GM21717 (cell line): Measurements from ENCODE around the gene TRIM33.
"Not testable (repeated sequence)": the region's sequence is repeated elsewhere in the genome, so short reads cannot be mapped to it uniquely, and the experiment has no call there.

Source experiments
- ATAC-seq: cut with Tn5 transposase; IDR thresholded peaks from one replicate; pipeline ENCODE4 v1.9.1; 2021; ENCODE audit warnings: mild to moderate bottlenecking, moderate library complexity; ENCODE audit not compliant: unreplicated experiment

Gene TRIM33

DNA sequence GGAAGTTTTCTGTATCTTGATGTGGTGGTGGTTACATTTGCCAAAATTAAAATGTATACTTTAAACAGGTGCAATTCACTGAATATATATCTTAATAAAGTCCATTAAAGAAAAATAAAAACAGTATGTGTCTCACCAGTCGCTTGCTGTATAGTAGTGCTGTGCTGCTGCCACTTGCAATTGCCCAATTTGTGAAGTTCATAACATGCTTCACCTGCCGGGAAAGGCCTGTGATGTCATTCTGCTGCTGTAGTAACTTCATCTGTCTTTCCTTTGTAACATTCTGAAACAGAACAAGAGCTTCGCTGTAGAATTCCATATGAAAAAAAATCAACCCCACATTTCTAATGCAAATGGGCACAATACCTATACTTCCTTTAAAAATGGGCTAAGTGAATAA, 83.4 kb downstream of the TRIM33 start:
- no peak for ATAC-seq

DNA sequence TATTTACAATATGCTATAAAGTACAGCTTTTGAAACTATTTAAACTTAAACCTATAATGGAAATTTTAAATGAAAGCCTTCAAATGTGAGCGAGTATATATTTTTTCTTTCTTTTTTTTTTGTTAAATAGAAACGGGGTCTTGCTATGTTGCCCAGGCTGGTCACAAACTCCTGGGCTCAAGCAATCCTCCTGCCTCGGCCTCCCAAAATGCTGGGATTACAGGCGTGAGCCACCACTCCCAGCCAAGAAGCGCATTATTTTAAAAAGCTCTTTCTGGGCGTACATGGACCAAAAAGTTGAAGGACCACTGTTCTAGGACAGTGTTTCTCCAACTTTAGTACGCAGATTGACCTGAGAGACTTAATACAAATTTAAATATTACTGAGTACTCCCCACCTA, 87.5 kb downstream of the TRIM33 start:
- ATAC-seq, result no peak

DNA sequence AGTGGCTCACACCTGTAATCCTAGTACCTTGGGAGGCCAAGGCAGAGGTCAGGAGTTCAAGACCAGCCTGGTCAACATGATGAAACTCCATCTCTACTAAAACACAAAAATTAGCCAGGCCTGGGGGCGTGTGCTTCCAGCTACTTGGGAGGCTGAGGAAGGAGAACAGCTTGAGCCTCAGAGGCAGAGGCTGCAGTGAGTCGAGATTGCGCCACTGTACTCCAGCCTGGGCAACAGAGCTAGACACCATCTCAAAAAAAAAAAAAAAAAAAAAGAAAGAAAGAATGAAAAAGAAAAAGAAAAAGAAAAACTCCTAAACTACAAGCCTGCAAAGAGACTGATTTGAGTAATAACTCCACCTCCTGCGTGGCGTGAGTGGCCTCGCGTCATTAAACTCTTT, 92.1 kb downstream of the TRIM33 start:
- not testable (repeated sequence) for ATAC-seq

DNA sequence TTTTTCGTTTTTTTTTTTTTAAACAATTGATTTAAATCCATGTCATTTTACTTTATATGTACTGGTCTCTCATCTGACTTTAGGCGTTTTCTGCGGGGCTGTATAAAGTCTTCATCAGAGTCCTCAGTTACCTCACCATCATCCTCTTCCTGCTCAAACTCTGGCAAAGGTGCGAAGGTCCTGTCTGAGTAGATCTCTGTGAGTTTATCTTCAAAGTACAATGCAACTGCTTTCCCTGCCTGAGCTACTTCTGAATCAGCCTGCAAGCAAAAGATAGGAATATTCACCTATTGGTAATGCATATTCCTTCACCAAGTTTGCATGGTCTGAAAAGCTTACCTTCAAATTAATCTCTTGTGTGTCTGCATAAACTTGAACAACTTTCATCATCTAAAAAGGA, 113.4 kb downstream of the TRIM33 start:
- no peak for ATAC-seq

DNA sequence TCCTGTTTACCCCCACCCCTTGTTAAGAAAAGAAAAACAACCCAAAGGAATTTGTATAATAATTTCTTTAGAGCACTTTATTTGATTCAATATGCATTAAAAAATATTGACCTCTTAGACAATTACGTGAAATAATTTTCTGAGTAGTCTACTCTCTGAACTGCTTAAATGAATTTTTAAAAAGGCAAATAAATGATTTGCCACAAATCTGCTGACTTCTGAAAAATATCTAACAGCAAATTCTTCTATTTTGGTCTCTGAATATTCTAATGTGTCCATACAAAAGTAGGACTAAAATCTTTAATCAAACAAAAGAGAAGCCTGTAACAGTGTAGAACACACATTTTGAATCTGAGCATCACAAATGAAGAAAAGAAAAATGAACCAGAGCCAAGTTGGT, 115.1 kb downstream of the TRIM33 start:
- ATAC-seq, result no peak

DNA sequence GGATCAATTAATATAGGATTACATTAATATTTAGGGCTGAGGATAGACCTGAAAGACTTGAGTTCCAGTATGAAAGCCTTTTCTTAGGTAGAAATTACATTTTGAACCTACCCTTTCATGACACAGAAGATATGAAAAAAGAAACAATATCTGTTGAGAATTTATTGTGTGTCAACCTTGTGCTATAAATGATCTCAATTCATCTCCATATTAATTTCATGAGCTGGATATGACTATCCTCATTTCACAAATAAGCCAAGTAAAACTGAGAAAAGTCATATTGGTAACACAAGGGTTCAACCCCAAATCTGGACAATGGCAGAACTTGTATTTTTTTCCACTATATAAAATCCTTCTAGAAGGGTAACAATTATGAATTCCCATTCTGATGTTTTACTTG, 120.0 kb downstream of the TRIM33 start:
- ATAC-seq, result no peak

DNA sequence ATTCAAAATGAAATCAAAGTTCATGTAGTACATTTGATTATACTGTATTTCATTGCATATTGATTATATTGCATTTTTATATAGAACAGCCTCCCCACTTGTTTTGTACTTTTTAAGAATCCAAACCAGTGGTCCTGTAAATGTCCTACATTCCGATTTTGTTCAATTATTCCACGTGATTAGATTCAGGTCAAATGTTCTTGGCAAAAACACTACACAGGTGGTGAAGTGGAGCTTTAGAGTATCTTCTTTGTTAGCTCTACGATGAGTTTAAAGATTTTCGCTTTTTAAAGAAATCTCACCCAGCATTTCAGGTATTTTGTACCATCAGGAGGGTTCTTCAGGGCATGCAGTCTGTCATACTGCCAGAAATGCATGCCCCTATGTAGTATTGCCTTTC, 120.6 kb downstream of the TRIM33 start:
- ATAC-seq, result no peak

DNA sequence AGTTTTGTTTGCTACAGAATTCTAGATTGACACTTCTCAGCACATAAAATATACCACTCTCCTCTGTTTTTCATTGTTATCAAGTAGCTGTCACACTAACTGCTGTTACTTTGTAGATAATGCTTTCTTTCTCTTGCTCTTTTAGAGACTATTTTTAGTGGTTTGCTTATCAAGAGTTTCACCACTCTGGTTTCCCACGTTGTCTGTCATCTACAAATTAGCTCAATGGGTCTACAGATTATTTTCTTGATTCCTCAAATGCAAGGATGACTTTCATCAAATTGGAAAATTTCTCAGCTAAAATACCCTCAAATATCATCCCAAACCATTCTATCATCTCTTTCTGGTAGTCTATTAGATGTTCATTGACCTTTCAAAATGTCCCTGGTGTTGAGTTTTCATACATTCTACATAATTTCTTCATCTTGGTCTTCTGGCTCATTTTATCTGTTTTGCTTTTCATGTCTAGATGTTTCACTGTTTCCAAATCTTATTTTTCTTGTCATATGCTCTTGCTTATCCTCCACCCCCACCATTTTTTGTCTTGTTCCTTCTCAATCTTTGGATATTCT, 122.5 kb downstream of the TRIM33 start:
- ATAC-seq, result no peak

DNA sequence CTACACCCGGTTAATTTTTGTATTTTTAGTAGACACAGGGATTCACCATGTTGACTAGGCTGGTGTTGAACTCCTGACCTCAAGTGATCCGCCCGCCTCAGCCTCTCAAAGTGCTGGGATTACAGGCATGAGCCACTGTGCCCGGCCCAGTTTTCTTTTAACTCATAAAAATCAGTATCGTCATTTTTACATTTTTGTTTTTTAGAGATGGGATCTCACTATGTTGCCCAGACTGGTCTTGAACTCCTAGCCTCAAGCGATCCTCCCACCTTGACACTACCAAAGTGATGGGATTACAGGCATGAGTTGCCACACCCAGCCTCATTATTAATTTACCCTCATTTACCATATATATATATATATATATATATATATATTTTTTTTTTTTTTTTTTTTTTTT, 123.4 kb downstream of the TRIM33 start:
- not testable (repeated sequence) for ATAC-seq

DNA sequence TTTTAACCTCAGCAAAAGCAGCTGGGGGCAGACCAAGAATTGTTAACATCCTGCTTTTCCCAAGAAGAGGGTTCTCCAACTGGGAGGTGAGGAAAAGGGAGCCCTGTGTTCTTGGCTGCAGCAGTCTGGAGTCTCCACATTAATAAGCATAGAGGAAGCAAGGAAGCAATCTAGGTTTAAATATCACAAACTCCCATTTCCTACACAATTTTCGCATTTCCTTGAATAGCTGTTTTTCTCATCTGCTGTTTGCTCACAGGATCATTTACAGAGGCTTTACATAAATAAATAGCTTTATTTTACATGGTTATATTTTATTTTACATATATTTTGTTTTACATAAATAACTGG, 124.0 kb downstream of the TRIM33 start:
- ATAC-seq, result no peak

DNA sequence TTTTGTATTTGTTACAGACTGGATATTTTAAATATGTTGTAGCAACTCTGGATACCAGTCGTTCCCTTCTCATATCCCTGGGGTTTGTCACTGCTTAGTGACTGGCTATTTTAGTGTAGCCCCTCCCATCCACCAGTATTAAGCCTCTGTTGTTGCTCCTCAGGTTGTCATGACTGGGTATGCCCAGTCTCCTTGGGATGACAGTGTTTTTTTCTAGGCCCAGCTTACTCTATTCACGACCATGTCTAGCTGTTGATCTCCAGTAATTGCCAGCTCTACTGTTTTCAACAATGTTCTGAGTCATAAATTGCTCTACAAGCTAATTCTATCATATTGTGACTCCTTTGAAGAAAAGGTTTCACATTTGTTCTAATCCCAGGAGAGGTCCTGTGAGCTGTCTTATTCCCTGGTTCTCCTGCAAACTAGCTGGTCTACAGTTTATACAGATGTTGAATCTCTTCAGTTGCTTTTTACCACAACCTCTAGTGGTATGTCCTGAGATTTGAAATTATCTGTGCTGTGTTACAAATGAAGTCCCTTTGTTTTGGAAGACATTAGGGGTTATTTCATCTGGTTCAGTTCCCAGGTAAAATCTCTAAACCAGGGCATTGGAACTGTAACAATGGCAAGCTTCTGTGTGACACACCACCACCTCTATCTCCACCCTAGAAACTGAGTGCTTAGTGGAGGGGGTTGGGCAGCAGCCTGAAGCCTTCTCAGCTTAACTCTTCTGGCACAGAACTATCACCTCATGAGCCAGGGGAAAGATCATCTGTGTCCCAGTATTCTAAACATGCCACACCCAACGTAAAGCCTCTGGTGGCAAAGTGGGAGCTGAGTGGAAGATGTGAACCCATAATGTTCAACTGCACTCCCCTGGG, 124.6 kb downstream of the TRIM33 start:
- no peak for ATAC-seq

DNA sequence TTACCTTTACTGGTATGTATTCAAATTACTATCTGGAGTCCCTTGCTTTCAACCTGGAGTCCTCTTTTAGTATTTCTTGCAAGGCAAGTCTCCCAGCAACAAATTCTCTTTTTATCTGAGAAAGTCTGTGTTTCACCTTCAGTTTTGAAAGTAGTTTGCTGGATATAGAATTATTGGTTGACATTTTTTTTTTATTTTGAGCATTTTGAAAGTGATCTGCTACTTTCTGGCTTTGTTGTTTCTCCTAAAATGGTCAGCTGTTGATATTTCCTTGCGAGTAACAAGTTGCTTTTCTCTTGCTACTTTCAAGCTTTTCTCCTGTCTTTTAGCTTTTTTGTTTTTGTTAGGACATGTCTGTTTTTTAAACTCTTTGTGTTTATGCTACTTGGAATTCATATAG, 126.1 kb downstream of the TRIM33 start:
- ATAC-seq, result no peak

DNA sequence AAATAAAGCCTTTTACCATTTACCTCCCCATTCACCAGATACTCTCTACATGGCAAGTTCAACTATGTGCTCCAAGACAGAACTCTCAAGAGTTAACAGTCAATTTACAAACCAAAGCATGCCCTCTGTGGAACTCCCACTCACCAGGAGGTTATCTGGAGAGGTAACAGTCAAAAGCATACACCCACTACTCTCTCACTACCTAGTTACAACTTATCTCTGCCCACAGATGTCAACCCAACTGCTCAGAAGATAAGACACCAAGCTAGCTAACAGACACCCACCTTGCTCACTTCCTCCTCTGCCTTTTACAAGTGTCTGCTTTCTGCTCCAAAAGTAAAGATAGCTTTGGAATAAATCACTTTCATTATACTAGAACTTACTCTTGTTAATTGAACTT, 131.0 kb downstream of the TRIM33 start:
- ATAC-seq, result no peak

DNA sequence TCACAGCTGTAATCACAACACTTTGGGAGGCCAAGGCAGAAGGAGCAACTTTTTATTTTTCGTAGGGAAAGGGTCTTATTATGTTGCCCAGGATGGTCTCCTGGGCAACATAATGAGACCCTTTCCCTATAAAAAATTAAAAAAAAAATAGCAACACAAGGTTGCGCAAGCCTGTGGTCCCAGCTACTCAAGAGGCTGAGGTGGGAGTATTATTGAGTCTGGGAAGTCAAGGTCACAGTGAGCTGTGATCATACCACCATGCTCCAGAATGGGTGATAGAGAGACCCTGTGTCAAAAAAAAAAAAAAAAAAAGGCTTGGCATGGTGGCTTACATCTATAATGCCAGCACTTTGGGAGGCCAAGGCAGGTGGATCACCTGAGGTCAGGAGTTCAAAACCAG, 131.6 kb downstream of the TRIM33 start:
- no peak for ATAC-seq

DNA sequence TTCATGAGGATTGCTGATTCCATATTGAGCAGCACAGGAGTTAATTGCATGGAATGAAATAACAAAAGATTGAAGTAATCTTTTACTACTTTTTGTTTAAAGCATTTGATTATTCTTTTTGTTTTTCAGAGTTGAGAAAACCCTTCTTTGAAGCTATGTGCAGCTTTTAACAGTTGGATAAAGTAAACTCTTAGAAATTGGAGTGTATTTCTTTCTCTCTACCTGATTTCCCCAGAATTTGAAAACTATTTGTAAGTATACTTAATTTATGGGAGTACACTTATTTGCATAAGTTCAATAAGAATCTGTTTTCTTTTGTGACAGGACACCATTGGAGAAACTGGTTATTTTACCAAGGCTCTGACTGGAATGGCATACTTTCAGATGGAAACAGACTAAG, 133.6 kb downstream of the TRIM33 start:
- ATAC-seq, result no peak

DNA sequence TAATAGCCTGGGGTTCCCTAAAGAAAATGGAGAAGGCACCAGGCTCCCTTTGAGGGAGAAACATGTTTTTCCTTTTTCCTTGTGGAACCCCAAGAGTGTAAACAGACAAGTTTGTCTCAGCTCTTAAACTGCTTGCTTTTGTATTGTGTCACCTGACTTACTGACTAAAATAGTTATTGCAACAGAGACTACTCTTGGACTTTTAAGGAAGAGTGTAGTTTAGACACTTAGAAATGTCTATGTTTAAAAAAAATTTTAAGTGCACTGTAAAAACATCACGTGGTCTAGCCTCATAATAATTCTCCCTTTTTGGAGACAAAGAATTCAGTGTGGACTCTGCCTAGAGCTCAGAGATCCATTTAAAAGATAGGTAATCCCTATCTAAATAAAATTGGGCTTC, 141.1 kb downstream of the TRIM33 start:
- ATAC-seq, result no peak

DNA sequence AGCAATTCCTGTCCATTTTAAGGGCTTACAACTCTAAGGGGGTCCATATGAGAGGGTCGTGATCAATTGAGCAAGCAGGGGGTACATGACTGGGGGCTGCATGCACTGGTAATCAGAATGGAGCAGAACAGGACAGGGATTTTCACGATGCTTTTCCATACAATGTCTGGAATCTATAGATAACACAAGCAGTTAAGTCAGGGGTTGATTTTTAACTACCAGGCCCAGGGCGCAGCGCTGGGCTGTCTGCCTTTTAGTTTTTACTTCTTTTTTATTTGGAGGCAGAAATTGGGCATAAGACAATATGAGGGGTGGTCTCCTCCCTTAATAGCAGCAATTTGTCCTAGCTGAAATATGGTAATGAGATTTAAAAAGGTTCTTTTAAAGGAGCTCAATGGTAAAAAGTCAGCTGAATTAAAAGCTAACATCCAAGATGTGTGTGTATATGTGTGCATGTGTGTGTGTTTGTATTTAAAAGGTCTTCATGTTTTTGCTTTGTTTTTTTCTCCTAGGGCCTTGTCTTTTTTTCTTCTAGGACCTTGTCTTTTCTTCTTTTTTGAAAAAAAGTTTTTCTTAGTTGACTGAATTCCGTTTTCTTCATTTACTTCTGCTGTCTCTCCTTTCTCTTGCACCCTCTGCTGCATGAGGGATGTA, 141.6 kb downstream of the TRIM33 start:
- not testable (repeated sequence) for ATAC-seq

DNA sequence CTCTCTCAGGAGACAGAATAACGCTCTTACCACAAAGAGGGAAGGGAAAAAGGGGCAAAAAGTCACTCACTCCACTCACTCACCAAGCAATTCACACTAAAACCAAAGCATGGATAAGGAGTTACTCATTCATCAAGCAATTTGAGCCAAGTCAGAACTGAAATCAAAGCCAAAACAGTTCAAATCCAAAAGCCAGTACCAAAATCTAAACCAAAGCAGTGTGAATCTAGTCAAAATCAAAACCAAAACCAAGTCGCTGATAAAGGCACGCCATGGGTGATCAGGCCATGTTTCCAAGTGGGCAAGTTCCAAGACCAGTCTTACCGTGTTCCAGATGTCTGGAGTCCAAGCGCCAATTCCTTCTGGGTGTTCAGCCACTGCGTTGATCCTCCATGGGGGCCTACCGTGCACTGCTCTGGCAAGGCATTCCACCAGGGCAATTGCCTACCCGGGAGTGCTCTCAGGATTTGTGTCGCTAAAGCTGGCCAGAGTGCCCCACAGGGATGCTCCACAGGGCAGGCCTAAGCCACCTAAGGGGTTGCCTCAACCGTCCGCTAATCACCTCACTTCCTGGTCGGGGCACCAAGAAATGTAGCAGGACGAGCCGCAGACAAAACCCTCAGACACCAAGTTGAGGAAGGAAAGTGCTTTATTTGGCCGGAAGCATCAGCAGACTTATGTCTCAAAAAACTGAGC, 142.3 kb downstream of the TRIM33 start:
- ATAC-seq, result no peak

DNA sequence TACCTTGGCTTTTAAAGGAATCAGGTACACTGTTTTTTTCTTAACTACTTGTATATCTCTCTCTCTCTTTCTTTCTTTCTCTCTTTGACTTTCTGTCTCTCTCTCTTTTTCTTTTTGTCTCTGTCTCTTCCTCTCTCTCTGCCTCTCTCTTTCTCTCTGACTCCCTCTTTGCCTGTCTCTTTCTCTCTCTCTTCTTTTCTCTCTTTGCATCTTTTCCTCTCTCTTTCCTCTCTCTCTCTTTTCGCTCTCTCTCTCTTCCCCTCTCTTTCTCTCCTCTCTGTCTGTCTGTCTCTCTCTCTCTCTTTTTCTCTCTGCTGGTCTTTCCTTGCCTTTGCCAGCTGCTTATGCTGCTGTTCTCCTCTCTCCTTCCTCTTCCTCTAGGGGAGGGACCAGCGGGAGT, 143.2 kb downstream of the TRIM33 start:
- ATAC-seq, result no peak

DNA sequence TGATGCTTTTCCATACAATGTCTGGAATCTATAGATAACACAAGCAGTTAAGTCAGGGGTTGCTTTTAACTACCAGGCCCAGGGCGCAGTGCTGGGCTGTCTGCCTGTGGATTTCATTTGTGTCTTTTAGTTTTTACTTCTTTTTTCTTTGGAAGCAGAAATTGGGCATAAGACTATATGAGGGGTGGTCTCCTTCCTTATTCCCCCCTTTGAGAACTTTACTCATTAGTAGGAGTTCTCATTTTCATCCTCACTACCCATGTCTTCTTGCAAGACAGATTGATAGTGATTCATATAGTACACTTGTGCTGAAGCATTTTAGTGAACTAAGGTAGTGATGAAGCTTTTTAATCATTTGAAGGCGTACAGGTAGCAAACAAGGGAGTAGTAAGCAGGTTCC, 147.8 kb downstream of the TRIM33 start:
- ATAC-seq, result not testable (repeated sequence)

DNA sequence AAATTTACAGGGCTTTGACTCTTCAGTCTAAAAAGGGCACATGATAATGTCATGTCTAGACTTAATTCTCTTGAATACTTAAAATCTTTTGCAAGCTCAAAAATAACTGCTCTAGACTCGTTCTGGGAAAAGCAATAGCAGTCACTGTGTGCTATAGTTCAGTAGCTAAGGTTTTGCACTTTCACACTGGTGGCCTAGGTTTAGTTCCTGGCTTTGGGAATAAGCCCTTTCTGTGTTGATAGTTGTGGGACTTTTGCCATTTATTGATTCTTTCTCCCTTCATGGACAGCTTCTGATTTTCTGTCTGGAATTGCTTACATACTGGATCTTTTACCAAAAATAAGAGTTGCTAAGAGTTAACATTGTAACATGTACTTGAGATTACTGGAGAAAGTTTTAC, 151.2 kb downstream of the TRIM33 start:
- ATAC-seq, result no peak

DNA sequence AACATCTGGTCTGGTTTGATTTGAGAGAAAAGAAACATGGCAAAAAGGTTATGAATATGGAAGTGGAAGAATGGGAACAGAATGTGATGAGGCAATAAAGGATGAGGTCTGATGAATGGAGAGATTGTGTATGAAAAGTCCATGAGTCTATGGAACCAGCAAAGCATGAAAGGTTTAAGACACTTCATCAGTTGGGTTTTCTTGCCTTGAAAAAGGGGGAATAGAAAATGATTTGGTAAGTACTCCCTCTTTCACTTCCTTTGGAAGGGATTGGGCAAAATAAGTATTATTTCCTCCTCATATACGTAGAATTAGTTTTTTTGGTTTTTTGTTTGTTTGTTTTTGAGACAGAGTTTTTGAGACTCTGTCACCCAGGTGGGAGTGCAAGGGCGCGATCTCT, 155.8 kb downstream of the TRIM33 start:
- no peak for ATAC-seq
